Activated CD4-positive, alpha-beta T cell treated with anti-CD3 and anti-CD28 coated beads for 36 hours (primary cell): ENCODE measurements around the gene PRKAR1B. TPM values are rescaled to one million over a fixed set of nuclear protein-coding genes. Genes with fewer than 3 reads are reported as not detected.

Experiments
- ATAC-seq: fragments of 200-7000 bp; cut with Tn5 transposase; one replicate; pipeline ENCODE4 v1.10.0; 2021; ENCODE audit warnings: mild to moderate bottlenecking, moderate library complexity
- CTCF ChIA-PET: fragments of 350-600 bp; sonication (Branson Sonifier 250); formaldehyde crosslinking; loops from one replicate; lab custom pipeline; 2021; ENCODE audit warnings: antibody characterized with exemption; lab: Charles Lee
- POLR2A ChIA-PET: fragments of 350-600 bp; sonication (Branson Sonifier 250); formaldehyde crosslinking; loops from one replicate; lab custom pipeline; 2021; ENCODE audit warnings: antibody characterized with exemption, inconsistent platforms; lab: Charles Lee
- DNase-seq: peaks from one replicate; pipeline ENCODE4 v3.0.0-alpha.2; 2020
- H3K27ac Mint-ChIP-seq: one replicate; pipeline ENCODE4 v1.8.0; 2021; ENCODE audit warnings: mixed read lengths
- H3K27me3 Mint-ChIP-seq: one replicate; pipeline ENCODE4 v1.8.0; 2021; ENCODE audit warnings: mixed read lengths
- H3K36me3 Mint-ChIP-seq: one replicate; pipeline ENCODE4 v1.8.0; 2021; ENCODE audit warnings: low read depth, mixed read lengths
- H3K4me1 Mint-ChIP-seq: one replicate; pipeline ENCODE4 v1.8.0; 2021; ENCODE audit warnings: mixed read lengths
- H3K4me3 Mint-ChIP-seq: one replicate; pipeline ENCODE4 v1.8.0; 2021; ENCODE audit warnings: mild to moderate bottlenecking, moderate library complexity, mixed read lengths
- H3K9me3 Mint-ChIP-seq: one replicate; pipeline ENCODE4 v1.8.0; 2021; ENCODE audit warnings: low read depth, mixed read lengths
- intact Hi-C, 2 experiments: fragments of 100-400 bp; cut with DNase I in 1 of 2; cut with micrococcal nuclease in 1 of 2; formaldehyde crosslinking; loops; one replicate each; pipeline versions ENCODE4 v1.14.2 to v1.15.1; 2022 to 2024; cut with DNase I, micrococcal nuclease
- total RNA-seq, 2 experiments: library from RNA; stranded (reverse); gene quantifications; one replicate each; pipeline ENCODE4 v1.2.3, GENCODE V29; 2021

PRKAR1B gene
- total RNA-seq, 2 experiments from 2014 or later: 37.0 to 41.0 TPM

DNA sequence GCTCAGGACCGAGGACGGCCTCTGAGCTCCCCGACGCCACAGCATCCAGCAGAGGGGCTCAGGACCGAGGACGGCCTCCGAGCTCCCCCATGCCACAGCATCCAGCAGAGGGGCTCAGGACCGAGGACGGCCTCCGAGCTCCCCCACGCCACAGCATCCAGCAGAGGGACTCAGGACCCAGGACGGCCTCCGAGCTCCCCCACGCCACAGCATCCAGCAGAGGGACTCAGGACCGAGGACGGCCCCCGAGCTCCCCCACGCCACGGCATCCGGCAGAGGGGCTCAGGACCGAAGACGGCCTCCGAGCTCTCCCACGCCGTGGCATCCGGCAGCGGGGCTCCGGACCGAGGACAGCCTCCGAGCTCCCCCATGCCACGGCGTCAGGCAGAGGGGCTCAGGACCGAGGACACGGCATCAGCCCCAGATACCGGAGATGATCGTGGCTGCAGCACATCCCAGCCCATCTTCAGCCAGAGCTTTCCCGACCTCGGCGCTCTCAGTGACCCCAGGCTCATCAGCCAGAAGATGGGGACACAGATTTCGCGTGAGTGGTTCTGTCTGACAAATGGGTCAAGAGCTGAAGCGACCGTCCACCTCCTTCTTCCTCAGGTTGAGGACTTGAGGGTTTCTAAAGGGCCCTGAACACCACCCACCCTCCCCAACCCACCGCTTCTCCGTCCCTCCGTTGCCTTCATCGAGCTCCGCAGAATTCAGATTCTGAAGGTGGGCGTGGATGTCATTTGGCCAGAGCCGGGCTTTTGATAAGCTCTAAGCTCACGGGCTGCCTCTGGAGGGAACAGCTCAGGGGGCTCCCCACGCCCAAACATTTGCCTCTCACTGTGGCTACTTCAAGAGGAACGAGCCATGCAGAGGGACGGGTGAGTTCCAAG, 56.3 kb downstream of the PRKAR1B start:
- no peaks in the 10 kb centered on the region for H3K27me3 Mint-ChIP-seq
- H3K27ac Mint-ChIP-seq: no peak overlapping the region
- no peak overlapping the region for H3K4me3 Mint-ChIP-seq
- ChIA-PET CTCF (interaction anchor here (0.7 kb wide), 1 partner anchor 354 kb away, joined by 4 read pairs; no protein-coding TSS in a partner anchor), POLR2A (no interaction called here)
- ATAC-seq: no peak
- H3K4me1 Mint-ChIP-seq: no peaks in the 10 kb centered on the region
- DNase-seq: no peak
- intact Hi-C loops: no loop called here
- H3K9me3 Mint-ChIP-seq: peaks cover 13% of the 10 kb centered on the region
- H3K36me3 Mint-ChIP-seq: peaks cover 22% of the 10 kb centered on the region

DNA sequence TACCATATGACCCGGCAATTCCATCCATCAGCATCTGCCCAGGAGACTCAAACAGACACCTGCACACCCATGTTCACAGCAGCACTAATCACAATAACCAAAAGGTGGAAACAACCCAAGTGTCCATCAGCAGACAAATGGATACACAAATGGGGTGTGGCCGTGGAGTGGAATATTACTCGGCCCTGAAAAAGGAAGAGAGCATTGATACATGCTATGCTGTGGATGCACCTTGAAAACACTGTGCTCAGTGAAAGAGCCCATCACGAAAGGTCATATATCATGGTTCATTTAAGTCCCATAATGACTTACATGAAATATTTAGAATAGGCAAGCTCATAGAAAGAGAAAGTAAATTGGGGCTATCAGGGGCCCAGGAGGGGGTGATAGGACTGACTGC, 58.1 kb downstream of the PRKAR1B start:
- DNase-seq: no peak
- ATAC-seq: no peak
- Mint-ChIP-seq H3K9me3 (peaks cover 8% of the 10 kb centered on the region), H3K36me3 (peaks cover 10% of the 10 kb centered on the region), H3K27ac (no peak overlapping the region), H3K4me1 (no peaks in the 10 kb centered on the region), H3K27me3 (no peaks in the 10 kb centered on the region), H3K4me3 (no peak overlapping the region)
- POLR2A ChIA-PET: interaction anchor here (0.7 kb wide), 1 partner anchor 533 kb away, joined by 4 read pairs; no protein-coding TSS in a partner anchor
- intact Hi-C loops: no loop called here
- CTCF ChIA-PET: interaction anchor here (0.6 to 0.8 kb wide), 2 partner anchors 336 to 1355 kb away, joined by 3 read pairs; no protein-coding TSS in a partner anchor

DNA sequence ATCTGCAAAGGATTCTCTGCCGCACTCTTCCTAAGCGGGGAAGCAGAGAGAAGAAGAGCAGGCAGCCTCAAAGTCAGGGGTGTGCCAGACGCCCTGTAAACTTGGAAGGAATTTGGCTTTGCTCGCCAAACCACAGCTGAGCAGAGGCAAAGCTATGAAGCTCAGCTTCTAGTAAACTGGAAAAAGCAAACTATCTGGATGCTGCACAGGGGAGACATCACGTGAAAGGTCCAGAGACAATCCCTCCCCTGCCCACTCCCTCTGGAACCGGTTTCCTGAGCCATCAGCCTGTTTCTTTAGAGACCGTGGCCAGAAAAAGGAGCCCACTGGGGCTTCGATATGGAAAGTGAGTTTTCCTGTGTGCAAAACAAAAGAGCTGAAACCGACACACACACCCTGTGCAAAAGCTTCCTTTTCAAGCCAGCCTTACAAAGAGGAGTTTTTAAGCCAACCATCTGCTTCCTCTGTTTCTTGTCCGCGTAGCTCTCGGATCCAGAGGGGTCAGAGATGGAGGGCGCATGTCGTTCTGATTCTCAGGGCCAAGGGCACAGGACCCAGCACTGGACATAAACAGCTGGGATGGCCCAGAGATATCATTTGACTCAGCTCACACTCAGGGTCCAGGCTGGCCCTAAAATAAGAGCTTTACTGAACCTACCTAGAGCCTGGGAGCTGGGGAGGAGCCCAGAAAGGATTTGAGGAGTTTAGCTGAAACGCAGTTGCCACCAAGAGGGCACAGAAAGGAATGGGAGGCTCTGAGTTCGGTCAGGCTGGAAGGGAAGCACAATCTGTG, 58.7 kb downstream of the PRKAR1B start:
- CTCF ChIA-PET: interaction anchor here (0.6 to 0.8 kb wide), 3 partner anchors 85 to 1355 kb away, joined by 3 read pairs; no protein-coding TSS in a partner anchor
- Mint-ChIP-seq H3K4me3 (no peak overlapping the region), H3K9me3 (peaks cover 8% of the 10 kb centered on the region), H3K4me1 (peaks cover 1% of the 10 kb centered on the region), H3K27ac (no peak overlapping the region), H3K36me3 (peaks cover 8% of the 10 kb centered on the region), H3K27me3 (no peaks in the 10 kb centered on the region)
- intact Hi-C loops: no loop called here
- POLR2A ChIA-PET: interaction anchor here (0.5 to 0.7 kb wide), 2 partner anchors 38 to 533 kb away, joined by 4 read pairs; no protein-coding TSS in a partner anchor
- ATAC-seq (peak; percentile 33), DNase-seq (no peak)

DNA sequence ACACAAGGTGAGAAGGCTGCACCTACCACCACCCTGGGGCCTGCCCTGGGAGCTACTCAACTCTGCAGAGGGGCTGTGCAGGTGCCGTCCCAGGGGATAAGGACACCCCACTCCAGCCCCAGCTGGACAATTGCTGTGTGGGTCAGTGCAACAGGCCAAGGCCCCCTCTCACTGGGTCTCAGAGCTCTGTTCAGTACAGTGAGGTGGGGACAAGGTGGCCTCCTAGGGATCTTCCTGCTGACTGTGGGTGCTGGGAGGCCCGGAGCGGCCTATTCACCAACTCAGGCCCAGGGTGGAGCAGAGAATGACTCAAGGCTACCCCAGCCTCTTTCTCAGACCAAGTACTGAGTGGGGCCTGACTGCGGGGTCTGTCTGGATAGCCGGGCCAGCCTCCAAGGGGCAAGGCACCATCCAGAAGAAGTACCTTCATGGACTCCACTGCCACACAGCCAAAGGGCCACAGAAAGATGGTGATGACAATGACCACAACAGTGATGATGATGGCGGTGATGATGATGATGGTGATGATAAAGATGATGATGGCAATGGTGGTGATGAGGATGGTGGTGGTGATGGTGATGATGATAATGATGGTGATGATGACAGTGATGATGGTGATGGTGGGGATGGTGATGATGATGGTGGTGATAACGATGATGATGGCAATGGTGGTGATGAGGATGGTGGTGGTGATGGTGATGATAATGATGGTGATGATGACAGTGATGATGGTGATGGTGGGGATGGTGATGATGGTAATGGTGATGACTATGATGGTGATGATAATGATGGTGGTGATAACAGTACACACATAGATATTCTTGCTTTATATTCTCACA, 60.4 kb downstream of the PRKAR1B start:
- ATAC-seq (no peak), DNase-seq (no peak)
- peaks cover 11% of the 10 kb centered on the region for H3K4me1 Mint-ChIP-seq
- intact Hi-C loops: no loop called here
- peaks cover 8% of the 10 kb centered on the region for H3K9me3 Mint-ChIP-seq
- POLR2A ChIA-PET: interaction anchor here (0.6 kb wide), 2 partner anchors 44 to 1509 kb away, joined by 3 to 4 read pairs; no protein-coding TSS in a partner anchor
- CTCF ChIA-PET: no interaction called here
- H3K27me3 Mint-ChIP-seq: no peaks in the 10 kb centered on the region
- H3K4me3 Mint-ChIP-seq: no peak overlapping the region
- peaks cover 8% of the 10 kb centered on the region for H3K36me3 Mint-ChIP-seq
- H3K27ac Mint-ChIP-seq: no peak overlapping the region

DNA sequence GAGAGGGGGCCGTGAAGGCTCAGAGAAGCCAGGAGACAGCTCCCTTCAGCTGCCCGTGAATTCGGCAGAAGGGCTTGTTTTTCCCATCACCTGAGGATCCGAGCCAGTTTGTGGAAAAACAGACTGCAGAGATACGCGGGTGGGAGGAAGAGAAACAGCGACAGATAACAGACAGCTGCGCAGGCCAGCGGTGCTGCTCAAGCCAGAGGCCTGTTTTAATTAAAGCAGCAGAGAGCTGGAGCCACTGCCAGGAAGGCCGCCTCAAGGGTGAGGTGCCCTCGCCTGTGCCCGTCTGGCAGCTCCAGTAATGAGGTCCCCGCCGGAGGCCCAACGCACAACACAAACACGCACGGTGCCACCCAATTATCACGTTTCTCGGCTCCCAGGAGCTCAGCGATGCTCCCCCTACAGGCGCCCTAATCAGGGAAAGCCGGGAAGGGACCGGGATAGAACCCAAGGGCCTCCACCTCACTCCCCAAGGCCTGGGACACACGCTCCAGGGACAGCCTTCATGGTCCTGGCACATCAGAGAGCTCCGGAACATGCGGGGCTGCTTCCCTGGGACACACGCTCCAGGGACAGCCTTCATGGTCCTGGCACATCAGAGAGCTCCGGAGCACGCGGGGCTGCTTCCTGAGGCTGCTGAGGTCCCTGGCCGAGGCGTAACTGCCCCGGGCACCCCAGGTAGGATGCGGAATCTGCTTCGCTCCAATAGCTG, 61.2 kb downstream of the PRKAR1B start:
- intact Hi-C loops: no loop called here
- ChIA-PET POLR2A (interaction anchor here (0.6 kb wide), 1 partner anchor 1510 kb away, joined by 4 read pairs; no protein-coding TSS in a partner anchor), CTCF (no interaction called here)
- H3K27me3 Mint-ChIP-seq: no peaks in the 10 kb centered on the region
- no peak overlapping the region for H3K4me3 Mint-ChIP-seq
- DNase-seq (no peak), ATAC-seq (no peak)
- H3K4me1 Mint-ChIP-seq: peaks cover 11% of the 10 kb centered on the region
- no peak overlapping the region for H3K27ac Mint-ChIP-seq
- peaks cover 8% of the 10 kb centered on the region for H3K36me3 Mint-ChIP-seq
- peaks cover 8% of the 10 kb centered on the region for H3K9me3 Mint-ChIP-seq

DNA sequence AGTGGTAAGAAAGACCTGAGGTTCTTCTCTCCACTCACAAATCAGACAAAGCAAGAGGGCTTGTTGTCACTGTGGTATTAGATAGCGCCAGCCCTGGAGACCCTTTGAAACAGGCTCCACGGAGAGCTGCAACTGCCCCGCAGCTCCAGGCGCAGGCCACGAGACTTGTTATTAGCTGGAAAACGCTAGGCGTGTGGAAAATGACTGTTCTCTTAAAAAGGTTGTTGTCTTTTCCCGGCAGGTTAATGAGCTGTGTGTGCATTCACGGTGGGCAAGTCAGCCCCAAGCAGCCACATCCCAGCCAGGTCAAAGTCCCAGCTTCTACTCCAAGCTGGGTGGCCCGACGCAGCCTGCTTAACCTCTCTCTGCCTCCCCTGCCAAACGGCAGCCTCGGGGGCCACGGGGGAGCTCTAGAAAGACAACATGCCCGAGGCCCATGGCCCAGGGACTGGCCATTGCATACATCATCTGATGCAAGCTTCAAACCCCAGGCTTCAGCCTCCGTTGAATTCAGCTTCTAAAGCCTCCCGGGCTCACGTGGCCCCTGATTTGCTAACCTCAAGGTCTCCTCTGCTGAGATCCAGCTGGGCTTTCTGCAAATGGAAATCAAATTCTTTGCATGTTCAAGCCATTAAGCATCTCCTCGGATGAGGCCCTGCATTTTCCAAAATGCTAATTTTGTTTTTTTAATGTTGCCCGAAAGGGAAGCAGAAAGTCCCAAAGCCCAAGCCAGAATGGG, 61.9 kb downstream of the PRKAR1B start:
- Mint-ChIP-seq H3K36me3 (peaks cover 8% of the 10 kb centered on the region), H3K4me1 (peaks cover 11% of the 10 kb centered on the region), H3K9me3 (peaks cover 8% of the 10 kb centered on the region), H3K27ac (no peak overlapping the region), H3K27me3 (no peaks in the 10 kb centered on the region), H3K4me3 (no peak overlapping the region)
- ATAC-seq (no peak), DNase-seq (no peak)
- intact Hi-C loops: no loop called here
- POLR2A ChIA-PET: no interaction called here
- CTCF ChIA-PET: no interaction called here

DNA sequence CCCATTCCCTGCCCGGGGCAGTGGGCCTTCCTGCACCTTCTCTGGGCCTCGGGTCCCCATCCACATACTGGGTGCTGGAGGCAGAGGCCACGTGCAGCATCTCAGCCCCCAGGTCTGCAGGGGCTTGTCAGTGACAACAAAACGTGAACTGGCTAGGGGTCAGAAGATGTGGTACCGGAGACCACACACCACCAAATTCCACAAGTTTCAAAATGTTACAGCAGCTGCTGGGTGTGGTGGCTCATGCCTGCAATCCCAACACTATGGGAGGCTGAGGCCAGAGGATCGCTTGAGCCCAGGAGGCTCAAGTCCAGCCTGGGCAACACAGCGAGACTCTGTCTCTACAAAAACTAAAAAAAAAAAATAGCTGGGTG, 62.7 kb downstream of the PRKAR1B start:
- ChIA-PET POLR2A (no interaction called here), CTCF (no interaction called here)
- no peaks in the 10 kb centered on the region for H3K27me3 Mint-ChIP-seq
- H3K36me3 Mint-ChIP-seq: peaks cover 8% of the 10 kb centered on the region
- peaks cover 8% of the 10 kb centered on the region for H3K9me3 Mint-ChIP-seq
- H3K4me3 Mint-ChIP-seq: no peak overlapping the region
- ATAC-seq: no peak
- no peak for DNase-seq
- intact Hi-C loops: no loop called here
- peaks cover 11% of the 10 kb centered on the region for H3K4me1 Mint-ChIP-seq
- H3K27ac Mint-ChIP-seq: no peak overlapping the region

DNA sequence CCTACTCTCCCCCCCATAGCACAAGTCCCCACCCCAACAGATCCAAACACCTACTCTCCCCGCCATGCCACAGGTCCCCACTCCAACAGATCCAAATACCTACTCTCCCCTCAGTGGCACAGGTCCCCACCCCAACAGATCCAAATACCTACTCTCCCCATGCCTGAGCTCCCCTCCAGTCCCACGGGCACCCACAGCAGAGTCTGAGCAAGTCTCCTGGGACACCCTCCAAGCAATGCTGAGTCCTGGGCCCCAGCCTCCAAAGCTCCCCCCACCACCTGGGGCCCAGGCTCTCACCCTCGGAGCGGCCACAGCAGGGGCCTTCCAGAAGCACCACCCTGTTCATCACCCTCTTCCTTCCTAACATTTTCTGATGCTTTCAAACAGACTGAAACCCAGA, 64.5 kb downstream of the PRKAR1B start:
- intact Hi-C loops: no loop called here
- no peaks in the 10 kb centered on the region for H3K27me3 Mint-ChIP-seq
- H3K27ac Mint-ChIP-seq: peak overlapping the region; percentile 5
- peaks cover 10% of the 10 kb centered on the region for H3K36me3 Mint-ChIP-seq
- POLR2A ChIA-PET: no interaction called here
- no peak for ATAC-seq
- no peak overlapping the region for H3K4me3 Mint-ChIP-seq
- peaks cover 5% of the 10 kb centered on the region for H3K9me3 Mint-ChIP-seq
- CTCF ChIA-PET: interaction anchor here (0.7 kb wide), 1 partner anchor 109 kb away, joined by 4 read pairs; no protein-coding TSS in a partner anchor
- H3K4me1 Mint-ChIP-seq: peaks cover 11% of the 10 kb centered on the region
- DNase-seq: no peak

DNA sequence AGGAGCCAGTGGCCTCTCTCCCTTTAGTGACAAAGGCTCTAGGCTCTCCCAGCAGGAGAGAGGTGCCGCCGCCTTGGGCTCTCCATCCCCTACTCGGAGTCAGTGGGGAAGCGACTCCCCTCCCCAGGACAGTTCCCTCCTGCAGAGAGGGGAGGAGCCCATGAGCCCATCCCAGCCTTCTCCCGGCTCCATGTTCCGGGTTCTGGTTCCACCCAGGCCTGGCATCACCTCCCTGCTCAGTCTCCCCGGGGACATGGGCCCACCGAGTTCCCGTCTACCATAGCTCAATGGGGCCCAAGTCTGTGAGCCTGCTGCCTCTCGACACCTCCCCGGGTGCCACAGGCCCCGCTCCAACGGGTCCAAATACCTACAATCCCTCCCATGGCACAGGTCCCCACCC, 67.1 kb downstream of the PRKAR1B start:
- Mint-ChIP-seq H3K4me3 (no peak overlapping the region), H3K36me3 (peaks cover 10% of the 10 kb centered on the region), H3K4me1 (peaks cover 11% of the 10 kb centered on the region), H3K27me3 (no peaks in the 10 kb centered on the region), H3K27ac (no peak overlapping the region), H3K9me3 (peaks cover 5% of the 10 kb centered on the region)
- intact Hi-C loops: no loop called here
- DNase-seq: no peak
- ChIA-PET POLR2A (no interaction called here), CTCF (no interaction called here)
- no peak for ATAC-seq

DNA sequence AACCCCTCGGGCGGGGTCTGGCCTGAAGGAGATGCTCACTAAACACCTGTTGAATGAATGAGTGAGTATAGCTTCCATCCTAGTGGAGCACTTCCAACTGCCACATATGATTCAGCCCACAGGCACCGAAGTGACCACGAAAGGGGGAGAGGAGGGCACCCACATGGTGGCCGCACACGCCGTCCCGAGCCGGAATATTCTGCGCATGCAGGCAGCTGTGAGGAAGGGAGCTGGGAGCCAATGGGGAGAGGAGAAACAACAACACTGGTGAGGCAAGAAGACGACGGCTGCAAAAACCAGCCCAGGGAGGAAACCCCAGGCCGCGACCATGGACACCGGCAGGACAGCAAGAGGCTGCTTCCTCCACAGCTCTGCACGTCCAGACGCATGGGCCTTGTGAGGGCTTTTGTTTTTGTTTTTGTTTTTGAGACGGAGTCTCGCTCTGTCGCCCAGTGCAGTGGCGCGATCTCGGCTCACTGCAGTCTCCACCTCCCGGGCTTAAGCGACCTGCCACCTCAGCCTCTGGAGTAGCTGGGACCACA, 67.7 kb downstream of the PRKAR1B start:
- Mint-ChIP-seq H3K27ac (no peak overlapping the region), H3K36me3 (peaks cover 10% of the 10 kb centered on the region), H3K4me1 (peaks cover 11% of the 10 kb centered on the region), H3K9me3 (peaks cover 5% of the 10 kb centered on the region), H3K4me3 (no peak overlapping the region), H3K27me3 (no peaks in the 10 kb centered on the region)
- ChIA-PET CTCF (no interaction called here), POLR2A (no interaction called here)
- DNase-seq: no peak
- ATAC-seq: no peak
- intact Hi-C loops: no loop called here
